Measurements from ENCODE around the gene OR51T1.

The OR51T1 gene

DNA sequence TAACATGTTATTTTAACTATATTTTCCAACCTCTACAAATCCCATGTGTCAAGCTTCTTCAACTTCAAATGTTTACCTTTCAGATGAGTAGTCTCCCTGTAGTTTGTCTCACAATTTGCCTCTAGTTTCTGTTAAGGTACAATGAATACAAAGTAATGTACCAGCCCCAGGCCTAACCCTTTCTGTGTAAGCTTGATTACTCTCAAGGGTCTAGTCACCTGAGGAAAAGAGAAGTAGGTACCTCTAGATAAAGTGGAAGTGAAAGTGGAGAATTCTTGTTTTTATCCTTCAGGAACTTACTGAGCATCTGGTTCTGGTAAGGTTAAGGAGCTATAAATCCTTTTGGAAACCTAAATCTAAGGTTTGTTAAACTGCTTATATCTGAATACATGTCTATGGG, 21.8 kb downstream of the OR51T1 start, which contains the start of gene OR51A7:
TSS of gene OR51A7 (plus strand) at position 300 of the 400 bp plus-strand sequence. CDS start 3,587 bp downstream, outside the sequence.
- Histone ChIP-seq H3F3A (ENCODE audit: insufficient read depth) (no peaks in the 10 kb centered on the region), H3K27me3 (ENCODE audit: low read length) (0 out of 2 replicates have a peak, but pooled peaks cover 3% of the 10 kb centered on the region), H3K36me3 (ENCODE audit: low read length) (no peaks in the 10 kb centered on the region), H3K4me2 (ENCODE audit: low read depth, low read length, poor library complexity, severe bottlenecking) (no peak within 1 kb of the TSS), H3K4me3 (ENCODE audit: insufficient read depth, low read length, poor library complexity, severe bottlenecking) (no peak within 1 kb of the TSS), H3K9me3 (ENCODE audit: insufficient read depth, low read length) (no peaks in the 10 kb centered on the region), H2AFZ (ENCODE audit: low read depth, low read length, severe bottlenecking) (no peak within 1 kb of the TSS), H3K9ac (ENCODE audit: low read length) (no peak within 1 kb of the TSS), H4K20me1 (ENCODE audit: low read depth, low read length) (no peaks in the 10 kb centered on the region), H3K9me2 (replicated peaks; ENCODE audit: insufficient read depth, low read length) (no peaks in the 10 kb centered on the region), H3K79me2 (ENCODE audit: insufficient read depth, low read length) (no peaks in the 10 kb centered on the region), H3K27ac (ENCODE audit: low read depth, low read length) (no peak within 1 kb of the TSS)
- TF ChIP-seq EZH2phosphoT487 (conservative IDR thresholded peaks at IDR 0.05; ENCODE audit: low read length) = no peak
- TF ChIP-seq, protein P1, sequence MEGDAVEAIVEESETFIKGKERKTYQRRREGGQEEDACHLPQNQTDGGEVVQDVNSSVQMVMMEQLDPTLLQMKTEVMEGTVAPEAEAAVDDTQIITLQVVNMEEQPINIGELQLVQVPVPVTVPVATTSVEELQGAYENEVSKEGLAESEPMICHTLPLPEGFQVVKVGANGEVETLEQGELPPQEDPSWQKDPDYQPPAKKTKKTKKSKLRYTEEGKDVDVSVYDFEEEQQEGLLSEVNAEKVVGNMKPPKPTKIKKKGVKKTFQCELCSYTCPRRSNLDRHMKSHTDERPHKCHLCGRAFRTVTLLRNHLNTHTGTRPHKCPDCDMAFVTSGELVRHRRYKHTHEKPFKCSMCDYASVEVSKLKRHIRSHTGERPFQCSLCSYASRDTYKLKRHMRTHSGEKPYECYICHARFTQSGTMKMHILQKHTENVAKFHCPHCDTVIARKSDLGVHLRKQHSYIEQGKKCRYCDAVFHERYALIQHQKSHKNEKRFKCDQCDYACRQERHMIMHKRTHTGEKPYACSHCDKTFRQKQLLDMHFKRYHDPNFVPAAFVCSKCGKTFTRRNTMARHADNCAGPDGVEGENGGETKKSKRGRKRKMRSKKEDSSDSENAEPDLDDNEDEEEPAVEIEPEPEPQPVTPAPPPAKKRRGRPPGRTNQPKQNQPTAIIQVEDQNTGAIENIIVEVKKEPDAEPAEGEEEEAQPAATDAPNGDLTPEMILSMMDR (IDR thresholded peaks at IDR 0.05; ENCODE audit: insufficient read depth, low read length, poor library complexity, severe bottlenecking) = no peak

DNA sequence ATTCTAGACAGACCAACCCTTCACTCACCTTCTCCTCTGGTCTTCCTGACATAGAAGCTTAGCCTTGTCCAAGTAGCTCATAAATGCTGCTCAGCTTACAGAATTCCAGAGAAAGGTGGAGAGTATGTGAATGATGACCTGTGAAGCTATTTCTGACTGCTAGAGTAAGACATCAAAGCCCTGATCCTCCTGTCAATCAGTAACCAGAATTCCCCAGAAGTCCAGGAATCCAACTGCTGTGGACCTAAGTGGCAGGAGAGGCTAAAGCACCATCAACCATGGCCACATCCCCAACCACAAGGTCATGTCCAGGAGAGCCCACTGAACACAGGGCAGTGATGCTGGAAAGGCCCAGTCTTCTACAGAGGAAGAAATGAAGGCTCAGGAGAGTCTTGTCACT, 34.9 kb downstream of the OR51T1 start:
- H3K79me2 ChIP-seq (ENCODE audit: insufficient read depth, low read length) = no peaks in the 10 kb centered on the region
- no peaks in the 10 kb centered on the region for H4K20me1 ChIP-seq (ENCODE audit: low read depth, low read length)
- H3K4me2 ChIP-seq (ENCODE audit: low read depth, low read length, poor library complexity, severe bottlenecking) = no peak overlapping the region
- no peaks in the 10 kb centered on the region for H3F3A ChIP-seq (ENCODE audit: insufficient read depth)
- H3K9me2 ChIP-seq (replicated peaks; ENCODE audit: insufficient read depth, low read length) = no peaks in the 10 kb centered on the region
- no peak overlapping the region for H2AFZ ChIP-seq (ENCODE audit: low read depth, low read length, severe bottlenecking)
- H3K9me3 ChIP-seq (ENCODE audit: insufficient read depth, low read length) = no peaks in the 10 kb centered on the region
- no peak overlapping the region for H3K9ac ChIP-seq (ENCODE audit: low read length)
- H3K36me3 ChIP-seq (ENCODE audit: low read length) = no peaks in the 10 kb centered on the region
- H3K27ac ChIP-seq (ENCODE audit: low read depth, low read length) = no peak overlapping the region
- no peak for TF ChIP-seq EZH2phosphoT487 (conservative IDR thresholded peaks at IDR 0.05; ENCODE audit: low read length)
- TF ChIP-seq, protein P1 (IDR thresholded peaks at IDR 0.05; ENCODE audit: insufficient read depth, low read length, poor library complexity, severe bottlenecking) = no peak
- H3K4me3 ChIP-seq (ENCODE audit: insufficient read depth, low read length, poor library complexity, severe bottlenecking) = no peak overlapping the region
- H3K27me3 ChIP-seq (ENCODE audit: low read length) = no peaks in the 10 kb centered on the region

DNA sequence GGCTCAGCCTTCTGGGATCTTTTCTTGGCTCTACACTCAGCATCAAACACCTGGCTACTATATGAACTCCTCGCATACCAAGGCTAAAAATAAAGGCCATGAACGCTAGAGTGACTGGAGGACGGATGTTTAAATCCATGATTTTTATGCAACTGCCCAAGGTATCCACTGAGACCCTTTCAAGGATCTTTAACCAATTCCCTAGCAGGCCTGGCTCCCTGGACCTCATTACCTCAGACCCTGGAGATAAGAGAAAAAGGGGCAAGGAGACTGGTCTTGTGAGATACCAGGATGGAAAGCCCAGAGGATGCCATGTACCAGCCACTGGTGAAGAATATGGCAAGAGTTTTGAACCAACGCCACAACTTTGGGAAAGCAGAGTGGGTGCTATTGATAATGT, 37.5 kb downstream of the OR51T1 start, which contains the start of gene OR51G2:
TSS of gene OR51G2 (minus strand) at position 101 of the 400 bp plus-strand sequence. CDS start 3,687 bp downstream, outside the sequence.
- TF ChIP-seq EZH2phosphoT487 (conservative IDR thresholded peaks at IDR 0.05; ENCODE audit: low read length) = no peak
- TF ChIP-seq, protein P1 (IDR thresholded peaks at IDR 0.05; ENCODE audit: insufficient read depth, low read length, poor library complexity, severe bottlenecking) = no peak
- no peaks in the 10 kb centered on the region for H3K9me2 ChIP-seq (replicated peaks; ENCODE audit: insufficient read depth, low read length)
- no peak within 1 kb of the TSS for H3K4me2 ChIP-seq (ENCODE audit: low read depth, low read length, poor library complexity, severe bottlenecking)
- no peaks in the 10 kb centered on the region for H3K36me3 ChIP-seq (ENCODE audit: low read length)
- H3K27me3 ChIP-seq (ENCODE audit: low read length) = no peaks in the 10 kb centered on the region
- H2AFZ ChIP-seq (ENCODE audit: low read depth, low read length, severe bottlenecking) = no peak within 1 kb of the TSS
- H3F3A ChIP-seq (ENCODE audit: insufficient read depth) = no peaks in the 10 kb centered on the region
- no peaks in the 10 kb centered on the region for H3K79me2 ChIP-seq (ENCODE audit: insufficient read depth, low read length)
- H4K20me1 ChIP-seq (ENCODE audit: low read depth, low read length) = no peaks in the 10 kb centered on the region
- no peak within 1 kb of the TSS for H3K27ac ChIP-seq (ENCODE audit: low read depth, low read length)
- H3K9ac ChIP-seq (ENCODE audit: low read length) = no peak within 1 kb of the TSS
- no peaks in the 10 kb centered on the region for H3K9me3 ChIP-seq (ENCODE audit: insufficient read depth, low read length)
- H3K4me3 ChIP-seq (ENCODE audit: insufficient read depth, low read length, poor library complexity, severe bottlenecking) = no peak within 1 kb of the TSS

All from SU-DHL-6 (cell line).